Measurements from ENCODE around the gene CELA2B. TPM values are rescaled to one million over a fixed set of nuclear protein-coding genes. Genes with fewer than 3 reads are reported as not detected.
"Not testable (repeated sequence)": the region's sequence is repeated elsewhere in the genome, so short reads cannot be mapped to it uniquely, and the experiment has no call there.

The CELA2B gene
- total RNA-seq, 2 experiments from 2014 or later = not detected

- ChIA-PET CTCF (no interaction called here), POLR2A (no interaction called here)
Observed at GRCh38 chr1:15488371-15488770, 12.5 kb downstream of the CELA2B start.

GRCh38 chr1:15489052-15489736 is 13.3 kb downstream of the CELA2B start:
- ChIA-PET POLR2A (no interaction called here), CTCF (no interaction called here)

- CTCF ChIA-PET, POLR2A ChIA-PET: not testable (repeated sequence)
Observed at GRCh38 chr1:15491010-15491409, 15.1 kb downstream of the CELA2B start.

- ChIA-PET POLR2A (no interaction called here), CTCF (no interaction called here)
Observed at GRCh38 chr1:15492596-15492995, 16.7 kb downstream of the CELA2B start.

GRCh38 chr1:15493869-15494390 is 18.0 kb downstream of the CELA2B start:
- ChIA-PET CTCF (no interaction called here), POLR2A (no interaction called here)

GRCh38 chr1:15500184-15501178 is 24.6 kb downstream of the CELA2B start:
- ChIA-PET POLR2A (no interaction called here), CTCF (no interaction called here)

- POLR2A ChIA-PET = no interaction called here
- CTCF ChIA-PET = no interaction called here
Observed at GRCh38 chr1:15501208-15502032, 25.5 kb downstream of the CELA2B start.

GRCh38 chr1:15504436-15504835 is 28.5 kb downstream of the CELA2B start:
- ChIA-PET POLR2A (no interaction called here), CTCF (no interaction called here)

- ChIA-PET POLR2A (no interaction called here), CTCF (no interaction called here)
Observed at GRCh38 chr1:15506831-15507230, 30.9 kb downstream of the CELA2B start.

GRCh38 chr1:15507278-15507677 is 31.4 kb downstream of the CELA2B start:
- CTCF ChIA-PET = interaction anchor here (0.5 kb wide), 1 partner anchor 173 kb away, joined by 4 read pairs; no protein-coding TSS in a partner anchor
- POLR2A ChIA-PET = no interaction called here

GRCh38 chr1:15508700-15509487 is 33.0 kb downstream of the CELA2B start:
- ChIA-PET CTCF (no interaction called here), POLR2A (no interaction called here)

GRCh38 chr1:15509586-15509985 is 33.7 kb downstream of the CELA2B start:
- CTCF ChIA-PET = no interaction called here
- POLR2A ChIA-PET = no interaction called here

GRCh38 chr1:15510611-15511405 is 34.9 kb downstream of the CELA2B start:
- POLR2A ChIA-PET = no interaction called here
- CTCF ChIA-PET = no interaction called here

- ChIA-PET CTCF (interaction anchor here (0.6 kb wide), 2 partner anchors 10 to 48 kb away, joined by 3 read pairs; no protein-coding TSS in a partner anchor), POLR2A (no interaction called here)
Observed at GRCh38 chr1:15513192-15513591, 37.3 kb downstream of the CELA2B start.

- POLR2A ChIA-PET = no interaction called here
- CTCF ChIA-PET = no interaction called here
Observed at GRCh38 chr1:15513919-15514318, 38.0 kb downstream of the CELA2B start.

GRCh38 chr1:15514557-15514956 is 38.7 kb downstream of the CELA2B start:
- CTCF ChIA-PET = not testable (repeated sequence)
- POLR2A ChIA-PET = interaction anchor here (0.6 kb wide), 1 partner anchor 319 kb away, joined by 5 read pairs; no protein-coding TSS in a partner anchor

GRCh38 chr1:15515022-15515663 is 39.2 kb downstream of the CELA2B start:
- POLR2A ChIA-PET = interaction anchor here (0.6 kb wide), 1 partner anchor 319 kb away, joined by 5 read pairs; no protein-coding TSS in a partner anchor
- CTCF ChIA-PET = no interaction called here

GRCh38 chr1:15519625-15520024 is 43.7 kb downstream of the CELA2B start:
- POLR2A ChIA-PET = no interaction called here
- CTCF ChIA-PET = no interaction called here

Data from activated CD8-positive, alpha-beta memory T cell treated with anti-CD3 and anti-CD28 coated beads for 36 hours (primary cell).